Left renal pelvis (tissue), 4 donors: Measurements from ENCODE around the gene BLNK. TPM values are rescaled to one million over a fixed set of nuclear protein-coding genes. Genes with fewer than 3 reads are reported as not detected.

Experiments
- DNase-seq, 4 donors: peaks; one replicate each; pipeline ENCODE4 v3.0.0-alpha.2; 2013; ENCODE audit warnings: low read depth in 4 of 4, low spot score in 3 of 4
- polyA plus RNA-seq, 4 donors: library from polyadenylated mRNA; unstranded; fragments of 120-200 nt; gene quantifications; one replicate each; pipeline ENCODE4 v1.2.1, GENCODE V29; 2013; ENCODE audit not compliant: insufficient read length in 4 of 4

Gene BLNK
- polyA plus RNA-seq, 4 donors, result 3.5 to 63.0 (median 37.6) TPM

- DNase-seq, result no peak
Measured at GRCh38 chr10:96165726-96166125, 105.6 kb downstream of the BLNK start.

GRCh38 chr10:96153070-96153469 lies 118.3 kb downstream of the BLNK start:
- DNase-seq, result no peak

- DNase-seq, result no peak
Measured at GRCh38 chr10:96152437-96152836, 118.9 kb downstream of the BLNK start.

Other genes with a start within 250 kb of the BLNK start
- gene CCNJ, start 228.0 kb downstream of the BLNK start, polyA plus RNA-seq, result 10 to 100 TPM; 12.9 to 19.8 (median 18.7) TPM
- gene ZNF518A, start 141.3 kb downstream of the BLNK start, polyA plus RNA-seq, result 10 to 100 TPM; 28.3 to 52.1 (median 42.2) TPM
- gene DNTT, start 32.9 kb upstream of the BLNK start, polyA plus RNA-seq, result under 1 TPM in 3 of 4 donors, not detected in 1; 0.19 to 0.25 (median 0.23) TPM
- gene OPALIN, start 87.4 kb upstream of the BLNK start, polyA plus RNA-seq, result not detected
- gene TLL2, start 242.4 kb upstream of the BLNK start, polyA plus RNA-seq, result under 1 TPM; 0.40 to 0.93 (median 0.73) TPM